ENCODE data around the gene TPM4. TPM values are rescaled to one million over a fixed set of nuclear protein-coding genes. Genes with fewer than 3 reads are reported as not detected.

TPM4 gene
- total and polyA plus RNA-seq, 4 donors = 197 to 397 (median 215) TPM

GRCh38 chr19:16104722-16105121, 28.4 kb downstream of the TPM4 start:
- Histone ChIP-seq H3K36me3 (ENCODE audit: control insufficient read depth, insufficient read depth, low read length) (peaks cover 21% of the 10 kb centered on the region), H3K27me3 (ENCODE audit: control insufficient read depth, insufficient read depth, low read length) (no peaks in the 10 kb centered on the region), H3K4me3 (ENCODE audit: low read depth, low read length) (no peak overlapping the region), H3K4me1 (ENCODE audit: control insufficient read depth, insufficient read depth, low read length) (no peaks in the 10 kb centered on the region), H3K9me3 (ENCODE audit: control insufficient read depth, insufficient read depth, low read length) (no peaks in the 10 kb centered on the region), H3K27ac (ENCODE audit: low read depth, low read length) (no peak overlapping the region)
- DNase-seq (ENCODE audit: low read depth in 4 of 6, low spot score in 6 of 6) = no peak
- WGBS (ENCODE audit: insufficient coverage) = 97% methylated on average over 3 of the region's 6 CpGs

- H3K4me3 ChIP-seq (ENCODE audit: low read depth, low read length) = no peak overlapping the region
- H3K36me3 ChIP-seq (ENCODE audit: control insufficient read depth, insufficient read depth, low read length) = peaks cover 14% of the 10 kb centered on the region
- no peaks in the 10 kb centered on the region for H3K27me3 ChIP-seq (ENCODE audit: control insufficient read depth, insufficient read depth, low read length)
- no peaks in the 10 kb centered on the region for H3K9me3 ChIP-seq (ENCODE audit: control insufficient read depth, insufficient read depth, low read length)
- no peak for DNase-seq (ENCODE audit: low read depth in 4 of 6, low spot score in 6 of 6)
- peaks cover 8% of the 10 kb centered on the region for H3K4me1 ChIP-seq (ENCODE audit: control insufficient read depth, insufficient read depth, low read length)
- H3K27ac ChIP-seq (ENCODE audit: low read depth, low read length) = no peak overlapping the region
- 15% methylated on average over 2 of the region's 3 CpGs for WGBS (ENCODE audit: insufficient coverage)
These were observed 29.8 kb downstream of the TPM4 start for GRCh38 chr19:16106121-16106520.

- no peaks in the 10 kb centered on the region for H3K27me3 ChIP-seq (ENCODE audit: control insufficient read depth, insufficient read depth, low read length)
- peak; percentile 96 to 100 (median 98) for DNase-seq (ENCODE audit: low read depth in 4 of 6, low spot score in 6 of 6)
- H3K4me1 ChIP-seq (ENCODE audit: control insufficient read depth, insufficient read depth, low read length) = peaks cover 52% of the 10 kb centered on the region
- peak within 1 kb of the TSS; percentile 96 for H3K27ac ChIP-seq (ENCODE audit: low read depth, low read length)
- WGBS (ENCODE audit: insufficient coverage) = under 1% methylated on average over 81 of the region's 81 CpGs
- peak within 1 kb of the TSS; percentile 100 for H3K4me3 ChIP-seq (ENCODE audit: low read depth, low read length)
- no peaks in the 10 kb centered on the region for H3K9me3 ChIP-seq (ENCODE audit: control insufficient read depth, insufficient read depth, low read length)
- H3K36me3 ChIP-seq (ENCODE audit: control insufficient read depth, insufficient read depth, low read length) = peaks cover 3% of the 10 kb centered on the region
These were observed 35.0 kb downstream of the TPM4 start, which contains the start of gene RAB8A for GRCh38 chr19:16111160-16111908. Gene RAB8A (plus strand): TSS chr19:16111889. CDS start chr19:16111902, 13 bp downstream.

GRCh38 chr19:16111909-16112752, 35.8 kb downstream of the TPM4 start:
- peak overlapping the region; percentile 100 for H3K4me3 ChIP-seq (ENCODE audit: low read depth, low read length)
- no peaks in the 10 kb centered on the region for H3K9me3 ChIP-seq (ENCODE audit: control insufficient read depth, insufficient read depth, low read length)
- H3K27ac ChIP-seq (ENCODE audit: low read depth, low read length) = peak overlapping the region; percentile 96
- peaks cover 5% of the 10 kb centered on the region for H3K36me3 ChIP-seq (ENCODE audit: control insufficient read depth, insufficient read depth, low read length)
- WGBS (ENCODE audit: insufficient coverage) = 3% methylated on average over 33 of the region's 37 CpGs
- H3K27me3 ChIP-seq (ENCODE audit: control insufficient read depth, insufficient read depth, low read length) = no peaks in the 10 kb centered on the region
- H3K4me1 ChIP-seq (ENCODE audit: control insufficient read depth, insufficient read depth, low read length) = peaks cover 52% of the 10 kb centered on the region
- no peak for DNase-seq (ENCODE audit: low read depth in 4 of 6, low spot score in 6 of 6)

- H3K36me3 ChIP-seq (ENCODE audit: control insufficient read depth, insufficient read depth, low read length) = peaks cover 11% of the 10 kb centered on the region
- H3K9me3 ChIP-seq (ENCODE audit: control insufficient read depth, insufficient read depth, low read length) = no peaks in the 10 kb centered on the region
- DNase-seq (ENCODE audit: low read depth in 4 of 6, low spot score in 6 of 6) = no peak
- H3K27ac ChIP-seq (ENCODE audit: low read depth, low read length) = peak overlapping the region; percentile 96
- peak overlapping the region; percentile 100 for H3K4me3 ChIP-seq (ENCODE audit: low read depth, low read length)
- no peaks in the 10 kb centered on the region for H3K27me3 ChIP-seq (ENCODE audit: control insufficient read depth, insufficient read depth, low read length)
- WGBS (ENCODE audit: insufficient coverage) = 60% methylated on average over 1 of the region's 2 CpGs
- peaks cover 52% of the 10 kb centered on the region for H3K4me1 ChIP-seq (ENCODE audit: control insufficient read depth, insufficient read depth, low read length)
These were observed 36.5 kb downstream of the TPM4 start for GRCh38 chr19:16112778-16113177.

DNA sequence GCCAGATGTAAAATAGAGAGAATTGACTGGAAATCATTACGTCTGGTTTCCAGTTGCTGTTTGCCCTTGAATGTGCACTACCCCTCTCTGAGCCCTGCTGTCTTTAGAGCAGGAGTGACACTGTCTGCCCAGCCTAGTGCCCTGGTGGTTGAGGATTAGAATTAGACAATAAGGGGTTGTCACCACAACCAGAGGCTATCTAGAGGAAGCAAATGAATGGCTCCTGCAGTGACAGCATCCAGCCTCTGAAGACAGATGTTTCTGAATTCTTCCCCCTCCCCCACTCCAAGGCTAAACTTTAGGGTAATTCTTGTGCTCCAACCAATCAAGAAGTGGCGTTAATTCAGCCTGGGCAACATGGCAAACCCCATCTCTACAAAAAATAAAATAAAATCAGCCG, 37.4 kb downstream of the TPM4 start:
- Histone ChIP-seq H3K27me3 (ENCODE audit: control insufficient read depth, insufficient read depth, low read length) (no peaks in the 10 kb centered on the region), H3K27ac (ENCODE audit: low read depth, low read length) (peak overlapping the region; percentile 33), H3K4me3 (ENCODE audit: low read depth, low read length) (no peak overlapping the region), H3K36me3 (ENCODE audit: control insufficient read depth, insufficient read depth, low read length) (peaks cover 20% of the 10 kb centered on the region), H3K9me3 (ENCODE audit: control insufficient read depth, insufficient read depth, low read length) (no peaks in the 10 kb centered on the region), H3K4me1 (ENCODE audit: control insufficient read depth, insufficient read depth, low read length) (peaks cover 52% of the 10 kb centered on the region)
- 50% methylated on average over 1 of the region's 3 CpGs for WGBS (ENCODE audit: insufficient coverage)
- DNase-seq (ENCODE audit: low read depth in 4 of 6, low spot score in 6 of 6) = peak in 1 of 6 donors; percentile 34

- peaks cover 38% of the 10 kb centered on the region for H3K36me3 ChIP-seq (ENCODE audit: control insufficient read depth, insufficient read depth, low read length)
- H3K27me3 ChIP-seq (ENCODE audit: control insufficient read depth, insufficient read depth, low read length) = no peaks in the 10 kb centered on the region
- peak overlapping the region; percentile 26 for H3K27ac ChIP-seq (ENCODE audit: low read depth, low read length)
- no peak overlapping the region for H3K4me3 ChIP-seq (ENCODE audit: low read depth, low read length)
- peaks cover 51% of the 10 kb centered on the region for H3K4me1 ChIP-seq (ENCODE audit: control insufficient read depth, insufficient read depth, low read length)
- WGBS (ENCODE audit: insufficient coverage) = 38% methylated on average over 7 of the region's 9 CpGs
- DNase-seq (ENCODE audit: low read depth in 4 of 6, low spot score in 6 of 6) = peak; percentile 28 to 88 (median 60)
- H3K9me3 ChIP-seq (ENCODE audit: control insufficient read depth, insufficient read depth, low read length) = no peaks in the 10 kb centered on the region
These were observed 39.2 kb downstream of the TPM4 start for GRCh38 chr19:16115301-16116039.

DNA sequence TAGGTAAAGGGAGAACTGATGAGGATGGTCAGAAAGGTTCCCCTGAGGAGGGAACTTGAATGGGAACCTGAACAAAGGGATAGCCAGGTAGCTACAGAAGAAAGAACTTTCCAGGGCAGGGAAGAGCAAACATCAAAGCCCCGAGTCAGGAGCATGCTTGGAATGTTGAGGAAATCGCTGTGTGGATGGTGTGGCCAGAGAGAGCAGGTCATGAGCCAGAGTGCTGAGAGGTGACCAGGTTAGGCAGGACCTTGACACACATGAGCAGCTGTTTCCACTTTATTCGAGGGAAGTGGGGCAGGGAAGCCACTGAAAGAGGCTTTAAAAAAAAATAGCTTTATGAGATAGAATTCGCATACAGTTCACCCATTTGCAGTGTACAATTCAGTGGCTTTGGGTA, 39.8 kb downstream of the TPM4 start:
- Histone ChIP-seq H3K4me3 (ENCODE audit: low read depth, low read length) (no peak overlapping the region), H3K9me3 (ENCODE audit: control insufficient read depth, insufficient read depth, low read length) (no peaks in the 10 kb centered on the region), H3K27ac (ENCODE audit: low read depth, low read length) (peak overlapping the region; percentile 26), H3K36me3 (ENCODE audit: control insufficient read depth, insufficient read depth, low read length) (peaks cover 44% of the 10 kb centered on the region), H3K4me1 (ENCODE audit: control insufficient read depth, insufficient read depth, low read length) (peaks cover 45% of the 10 kb centered on the region), H3K27me3 (ENCODE audit: control insufficient read depth, insufficient read depth, low read length) (no peaks in the 10 kb centered on the region)
- WGBS (ENCODE audit: insufficient coverage) = 97% methylated on average over 2 of the region's 4 CpGs
- no peak for DNase-seq (ENCODE audit: low read depth in 4 of 6, low spot score in 6 of 6)

DNA sequence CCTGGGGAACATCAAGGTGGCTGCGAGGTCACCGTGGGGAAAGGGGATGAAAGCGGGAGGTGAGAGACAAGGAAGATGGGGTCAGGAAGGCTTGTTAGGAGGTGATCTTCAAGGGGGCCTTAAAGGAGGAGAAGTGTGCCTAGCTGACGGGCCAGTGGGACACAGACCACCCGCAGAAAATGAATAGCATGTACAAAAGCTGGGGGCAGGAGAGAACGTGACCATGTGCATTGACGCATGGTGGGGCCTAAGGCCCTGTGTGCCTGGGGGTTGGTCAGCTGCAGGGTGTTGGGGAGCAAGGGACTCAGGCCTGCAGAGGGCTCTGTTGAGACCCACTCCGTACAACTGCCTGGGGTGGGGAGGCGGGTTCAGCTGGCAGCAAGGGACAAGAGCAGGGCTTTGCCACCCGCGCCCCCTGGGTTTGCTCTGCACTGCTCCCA, 41.3 kb downstream of the TPM4 start:
- Histone ChIP-seq H3K36me3 (ENCODE audit: control insufficient read depth, insufficient read depth, low read length) (peaks cover 58% of the 10 kb centered on the region), H3K4me3 (ENCODE audit: low read depth, low read length) (no peak overlapping the region), H3K27ac (ENCODE audit: low read depth, low read length) (no peak overlapping the region), H3K4me1 (ENCODE audit: control insufficient read depth, insufficient read depth, low read length) (peaks cover 35% of the 10 kb centered on the region), H3K27me3 (ENCODE audit: control insufficient read depth, insufficient read depth, low read length) (no peaks in the 10 kb centered on the region), H3K9me3 (ENCODE audit: control insufficient read depth, insufficient read depth, low read length) (no peaks in the 10 kb centered on the region)
- DNase-seq (ENCODE audit: low read depth in 4 of 6, low spot score in 6 of 6) = no peak
- WGBS (ENCODE audit: insufficient coverage) = 85% methylated on average over 11 of the region's 11 CpGs

Measured in spinal cord (tissue), 10 donors.